Stimulated activated CD8-positive, alpha-beta memory T cell treated with anti-CD3 and anti-CD28 coated beads, Interleukin-4, amount 100 ng/mL, for 4 hours (primary cell): ENCODE measurements around the gene SGSH.

Source experiments
- DNase-seq, 2 donors: peaks; one replicate each; pipeline ENCODE4 v3.0.0-alpha.2; 2020; ENCODE audit warnings: low read depth in 2 of 2, low spot score in 1 of 2

SGSH gene

GRCh38 chr17:80227666-80228065 lies 7.5 kb upstream of the SGSH start:
- DNase-seq: no peak

- DNase-seq: no peak
These were observed 7.0 kb upstream of the SGSH start for GRCh38 chr17:80227156-80227555.

GRCh38 chr17:80225230-80225629 lies 5.1 kb upstream of the SGSH start:
- no peak for DNase-seq

GRCh38 chr17:80224683-80225082 lies 4.5 kb upstream of the SGSH start:
- no peak for DNase-seq

GRCh38 chr17:80223838-80224497 lies 3.8 kb upstream of the SGSH start:
- DNase-seq: no peak

- no peak for DNase-seq
These were observed 3.1 kb upstream of the SGSH start for GRCh38 chr17:80223142-80223815.

GRCh38 chr17:80222376-80223141 lies 2.4 kb upstream of the SGSH start:
- no peak for DNase-seq

- no peak for DNase-seq
These were observed 1.4 kb upstream of the SGSH start for GRCh38 chr17:80221351-80222105.

GRCh38 chr17:80220736-80221215 lies 643 bp upstream of the SGSH start:
- no peak for DNase-seq

- DNase-seq: no peak
These were observed 425 bp downstream of the SGSH start for GRCh38 chr17:80219763-80220053.

- peak; percentile 90 to 92 for DNase-seq
These were observed 945 bp downstream of the SGSH start for GRCh38 chr17:80219013-80219762.

GRCh38 chr17:80218391-80218790 lies 1.7 kb downstream of the SGSH start:
- DNase-seq: no peak

GRCh38 chr17:80217703-80218362 lies 2.3 kb downstream of the SGSH start:
- DNase-seq: no peak

GRCh38 chr17:80216473-80217456 lies 3.4 kb downstream of the SGSH start:
- no peak for DNase-seq

GRCh38 chr17:80214878-80215210 lies 5.3 kb downstream of the SGSH start:
- no peak for DNase-seq

- no peak for DNase-seq
These were observed 5.9 kb downstream of the SGSH start for GRCh38 chr17:80214012-80214877.

GRCh38 chr17:80213643-80213975 lies 6.5 kb downstream of the SGSH start:
- no peak for DNase-seq

GRCh38 chr17:80212962-80213642 lies 7.0 kb downstream of the SGSH start:
- no peak for DNase-seq
